Dermis lymphatic vessel endothelial cell (primary cell): ENCODE data around the gene RBM24. TPM values are rescaled to one million over a fixed set of nuclear protein-coding genes. Genes with fewer than 3 reads are reported as not detected.

Experiments
- total RNA-seq: library from RNA; depleted of rRNA; stranded (reverse); fragments of >200 nt; gene quantifications from 2 replicates; pipeline ENCODE4 v1.2.1, GENCODE V29; 2014

The RBM24 gene
- 0.22 and 0.34 TPM in 2 replicates for total RNA-seq

DNA sequence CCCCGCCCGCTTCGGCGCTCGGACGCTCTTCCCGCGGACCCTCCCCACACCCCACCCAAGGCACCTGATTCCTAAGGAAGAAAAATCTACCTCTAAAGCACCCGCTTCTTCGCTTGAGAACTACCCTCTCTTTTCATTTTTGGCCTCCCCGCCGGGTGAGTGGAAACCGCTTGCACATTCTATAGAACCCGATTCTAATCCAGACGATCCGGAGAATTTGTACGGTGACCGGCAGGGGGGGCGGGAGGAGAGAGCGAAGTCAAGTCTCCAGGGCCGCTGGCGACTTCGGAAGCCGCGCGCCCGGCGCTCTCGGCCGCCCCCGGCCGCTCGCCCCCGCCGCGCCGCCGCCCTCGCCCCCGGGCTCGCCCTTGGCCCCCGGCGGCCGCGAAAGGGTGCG, at the start of gene RBM24:
Gene RBM24, plus strand, starts transcription at position 262 of the 397 bp plus-strand sequence. CDS start 221 bp downstream, outside the sequence.

Other genes starting within 250 kb of the RBM24 start
- not detected in 2 replicates for gene STMND1, start 179.3 kb upstream of the RBM24 start, total RNA-seq
- 0.09 and 0.33 TPM in 2 replicates for gene CAP2, start 112.2 kb downstream of the RBM24 start, total RNA-seq